ENCODE measurements around the gene MTSS2. TPM values are rescaled to one million over a fixed set of nuclear protein-coding genes. Genes with fewer than 3 reads are reported as not detected.

MTSS2 gene
- total and polyA plus RNA-seq, 2 experiments from 2014 or later: 16.5 to 19.6 TPM

DNA sequence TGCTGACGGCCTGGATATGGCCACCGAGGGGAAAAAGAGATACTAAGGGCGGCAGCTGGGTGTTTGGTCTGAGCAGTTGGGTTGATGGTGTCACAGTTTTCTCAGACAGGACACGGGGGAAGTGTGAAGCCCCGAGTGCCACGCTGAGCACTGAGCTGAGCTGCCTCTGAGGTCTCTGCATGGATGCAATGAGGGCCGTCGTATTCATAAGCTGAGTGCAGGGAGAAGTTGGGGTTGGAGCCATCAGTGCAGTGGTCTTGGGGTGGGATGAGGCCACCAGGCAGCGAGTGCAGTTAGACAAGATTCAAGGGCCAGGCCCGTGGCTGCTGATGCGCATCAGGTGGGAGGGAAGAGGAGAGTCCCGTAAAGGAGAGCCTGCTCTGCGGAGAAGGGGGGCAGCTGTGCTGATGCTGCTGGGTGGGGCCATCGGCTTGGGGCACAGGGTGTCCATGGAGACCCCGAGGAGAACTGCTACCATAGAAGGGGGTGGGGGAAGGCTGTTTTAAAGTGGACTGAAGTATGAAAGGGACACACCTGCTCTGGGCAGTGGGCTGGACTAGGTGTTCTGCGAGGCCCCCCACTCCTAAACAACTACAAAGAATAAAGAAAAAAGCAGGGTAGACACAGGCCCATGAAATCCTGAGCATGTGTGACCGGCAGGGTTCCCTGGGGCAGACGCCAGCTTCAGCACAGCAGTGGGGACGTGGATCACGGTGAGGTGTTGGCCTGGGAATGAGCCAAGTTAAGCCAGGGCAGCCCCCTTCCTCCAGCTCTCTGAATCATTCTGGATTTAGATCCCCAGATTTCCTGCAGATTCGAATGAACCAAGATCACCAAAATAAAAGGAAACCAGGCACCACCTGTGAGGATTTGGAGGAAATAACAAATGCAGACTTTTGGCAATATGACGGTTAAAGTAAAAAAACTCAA is 19.8 kb downstream of the MTSS2 start:
- H3K4me1 ChIP-seq (ENCODE audit: insufficient read depth): no peaks in the 10 kb centered on the region
- no peaks in the 10 kb centered on the region for H3K27me3 ChIP-seq
- H3K79me2 ChIP-seq: no peaks in the 10 kb centered on the region
- H3K36me3 ChIP-seq (replicated peaks; ENCODE audit: insufficient read depth, low read depth): no peaks in the 10 kb centered on the region
- WGBS (ENCODE audit: low lambda C conversion rate, missing lambda C conversion rate): 95% methylated on average over 21 of the region's 22 CpGs
- H3K4me3 ChIP-seq: no peak overlapping the region
- peaks cover 2% of the 10 kb centered on the region for H4K20me1 ChIP-seq (ENCODE audit: insufficient read depth, poor library complexity, severe bottlenecking)
- no peak overlapping the region for H2AFZ ChIP-seq
- no peaks in the 10 kb centered on the region for H3K9me2 ChIP-seq (replicated peaks; ENCODE audit: insufficient read depth)
- no peak overlapping the region for H3K4me2 ChIP-seq
- DNase-seq (ENCODE audit: low spot score): no peak
- H3K9me3 ChIP-seq (ENCODE audit: low read depth): no peaks in the 10 kb centered on the region
- TF ChIP-seq, protein P1, sequence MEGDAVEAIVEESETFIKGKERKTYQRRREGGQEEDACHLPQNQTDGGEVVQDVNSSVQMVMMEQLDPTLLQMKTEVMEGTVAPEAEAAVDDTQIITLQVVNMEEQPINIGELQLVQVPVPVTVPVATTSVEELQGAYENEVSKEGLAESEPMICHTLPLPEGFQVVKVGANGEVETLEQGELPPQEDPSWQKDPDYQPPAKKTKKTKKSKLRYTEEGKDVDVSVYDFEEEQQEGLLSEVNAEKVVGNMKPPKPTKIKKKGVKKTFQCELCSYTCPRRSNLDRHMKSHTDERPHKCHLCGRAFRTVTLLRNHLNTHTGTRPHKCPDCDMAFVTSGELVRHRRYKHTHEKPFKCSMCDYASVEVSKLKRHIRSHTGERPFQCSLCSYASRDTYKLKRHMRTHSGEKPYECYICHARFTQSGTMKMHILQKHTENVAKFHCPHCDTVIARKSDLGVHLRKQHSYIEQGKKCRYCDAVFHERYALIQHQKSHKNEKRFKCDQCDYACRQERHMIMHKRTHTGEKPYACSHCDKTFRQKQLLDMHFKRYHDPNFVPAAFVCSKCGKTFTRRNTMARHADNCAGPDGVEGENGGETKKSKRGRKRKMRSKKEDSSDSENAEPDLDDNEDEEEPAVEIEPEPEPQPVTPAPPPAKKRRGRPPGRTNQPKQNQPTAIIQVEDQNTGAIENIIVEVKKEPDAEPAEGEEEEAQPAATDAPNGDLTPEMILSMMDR (IDR thresholded peaks at IDR 0.05; ENCODE audit: poor library complexity): no peak
- no peak for TF ChIP-seq EZH2 (IDR thresholded peaks at IDR 0.05; ENCODE audit: borderline replicate concordance)
- no peak for TF ChIP-seq EZH2phosphoT487 (IDR thresholded peaks at IDR 0.05; ENCODE audit: low read depth, severe bottlenecking, unreplicated experiment)
- H3K27ac ChIP-seq: no peak overlapping the region

DNA sequence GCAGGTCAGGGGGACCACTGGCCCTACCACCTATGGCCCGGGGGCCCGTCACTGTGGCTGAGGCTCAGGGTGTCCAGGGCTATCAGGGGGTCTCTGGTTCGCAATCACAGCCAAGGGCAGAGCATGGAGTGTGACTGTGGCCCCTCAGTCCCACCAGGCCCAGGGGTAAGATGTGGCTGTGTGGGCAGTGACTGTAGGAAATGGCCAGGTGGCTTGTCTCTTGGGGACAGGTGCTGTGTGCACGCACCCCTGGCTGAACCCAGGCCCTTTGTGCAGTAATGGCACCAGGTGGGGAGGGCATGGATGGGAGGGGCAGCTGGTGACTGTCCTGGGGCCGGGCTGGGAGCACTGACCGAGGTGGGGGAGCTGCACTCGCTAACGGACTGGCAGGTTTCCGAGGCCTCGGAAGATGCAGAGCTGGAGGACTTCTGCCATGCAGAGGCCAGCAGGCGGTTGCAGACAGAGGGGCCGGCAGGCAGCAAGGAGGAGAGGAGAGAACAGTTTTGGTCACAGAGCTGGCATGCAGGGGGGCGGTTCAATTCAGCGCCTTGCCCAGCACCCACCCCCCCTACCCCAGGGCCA is 20.6 kb downstream of the MTSS2 start:
- Histone ChIP-seq H3K4me3 (no peak overlapping the region), H3K79me2 (no peaks in the 10 kb centered on the region), H3K36me3 (replicated peaks; ENCODE audit: insufficient read depth, low read depth) (no peaks in the 10 kb centered on the region), H3K4me1 (ENCODE audit: insufficient read depth) (no peaks in the 10 kb centered on the region), H3K27ac (no peak overlapping the region), H2AFZ (no peak overlapping the region), H3K9me3 (ENCODE audit: low read depth) (no peaks in the 10 kb centered on the region), H3K9me2 (replicated peaks; ENCODE audit: insufficient read depth) (no peaks in the 10 kb centered on the region), H3K4me2 (no peak overlapping the region), H4K20me1 (ENCODE audit: insufficient read depth, poor library complexity, severe bottlenecking) (peaks cover 2% of the 10 kb centered on the region), H3K27me3 (no peaks in the 10 kb centered on the region)
- DNase-seq (ENCODE audit: low spot score): peak; percentile 3
- 97% methylated on average over 7 of the region's 14 CpGs for WGBS (ENCODE audit: low lambda C conversion rate, missing lambda C conversion rate)
- TF ChIP-seq, protein P1 (IDR thresholded peaks at IDR 0.05; ENCODE audit: poor library complexity): no peak
- TF ChIP-seq EZH2 (IDR thresholded peaks at IDR 0.05; ENCODE audit: borderline replicate concordance): no peak
- TF ChIP-seq EZH2phosphoT487 (IDR thresholded peaks at IDR 0.05; ENCODE audit: low read depth, severe bottlenecking, unreplicated experiment): no peak

DNA sequence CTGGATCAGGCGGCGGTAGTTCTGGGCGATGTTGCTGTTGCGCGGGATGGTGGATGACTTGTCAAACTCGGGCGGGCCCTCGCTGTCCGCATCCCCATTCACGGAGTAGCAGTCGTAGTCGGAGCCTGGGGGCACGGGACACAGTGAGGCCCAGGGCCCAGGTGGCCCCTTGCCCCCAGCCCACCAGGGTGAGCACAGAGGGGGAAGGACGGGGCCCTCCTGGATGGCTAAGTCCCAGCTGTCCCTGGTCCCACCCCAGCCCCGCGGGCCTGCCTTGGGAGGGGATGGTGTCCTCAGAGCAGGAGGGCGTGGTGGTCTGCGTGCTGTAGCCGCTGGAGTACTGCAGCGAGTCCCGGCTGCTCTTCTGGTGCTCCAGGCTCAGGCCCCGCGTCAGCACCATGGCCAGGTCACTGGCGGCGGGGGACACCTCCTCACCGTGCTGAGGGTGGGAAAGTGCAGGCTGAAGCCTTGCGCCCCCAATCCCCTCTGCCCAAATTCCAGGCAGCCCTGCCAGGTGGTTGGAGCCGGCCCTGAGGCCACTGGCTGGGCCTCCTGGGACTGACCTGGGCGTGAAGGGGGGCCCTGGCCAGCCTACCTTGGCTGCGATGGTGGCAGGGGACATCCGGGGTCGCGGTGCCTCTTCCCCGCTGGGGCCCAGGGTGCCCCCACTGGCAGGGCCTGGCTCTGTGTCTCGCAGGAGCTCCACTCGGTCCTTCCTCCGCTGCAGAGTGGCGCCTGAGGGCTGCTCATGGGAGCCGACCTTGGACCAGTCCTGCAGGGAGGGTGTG is 21.3 kb downstream of the MTSS2 start:
- Histone ChIP-seq H3K4me2 (no peak overlapping the region), H3K79me2 (no peaks in the 10 kb centered on the region), H3K27ac (no peak overlapping the region), H3K9me2 (replicated peaks; ENCODE audit: insufficient read depth) (no peaks in the 10 kb centered on the region), H3K4me1 (ENCODE audit: insufficient read depth) (no peaks in the 10 kb centered on the region), H3K4me3 (no peak overlapping the region), H3K36me3 (replicated peaks; ENCODE audit: insufficient read depth, low read depth) (no peaks in the 10 kb centered on the region), H3K9me3 (ENCODE audit: low read depth) (no peaks in the 10 kb centered on the region), H2AFZ (no peak overlapping the region), H3K27me3 (no peaks in the 10 kb centered on the region), H4K20me1 (ENCODE audit: insufficient read depth, poor library complexity, severe bottlenecking) (peaks cover 2% of the 10 kb centered on the region)
- DNase-seq (ENCODE audit: low spot score): peak; percentile 4
- TF ChIP-seq, protein P1 (IDR thresholded peaks at IDR 0.05; ENCODE audit: poor library complexity): no peak
- TF ChIP-seq EZH2phosphoT487 (IDR thresholded peaks at IDR 0.05; ENCODE audit: low read depth, severe bottlenecking, unreplicated experiment) (no peak), EZH2 (IDR thresholded peaks at IDR 0.05; ENCODE audit: borderline replicate concordance) (no peak)
- 95% methylated on average over 35 of the region's 39 CpGs for WGBS (ENCODE audit: low lambda C conversion rate, missing lambda C conversion rate)

Data from hepatocyte (in vitro differentiated cells).